ENCODE data around the gene AFF3.

AFF3 gene

DNA sequence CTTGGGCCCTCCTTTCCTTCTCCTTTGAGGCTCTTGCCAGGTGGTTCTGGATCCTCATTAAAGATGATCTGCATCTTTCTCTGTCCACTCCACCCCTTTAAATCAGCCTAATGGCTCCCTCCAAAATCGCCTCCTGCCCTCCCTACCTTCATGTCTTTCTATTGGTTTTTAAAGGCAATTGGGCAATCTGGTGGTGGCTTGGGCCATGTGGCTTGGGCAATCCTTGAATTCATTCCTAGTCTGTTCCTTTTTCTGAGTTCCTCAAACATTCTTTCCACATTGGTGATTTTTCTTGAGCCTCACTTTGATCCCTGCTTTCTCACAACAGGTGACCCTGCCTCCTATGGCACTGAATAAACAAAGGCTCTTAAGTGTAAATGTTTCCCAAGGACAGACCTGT lies 386.3 kb downstream of the AFF3 start:
- H3K27ac ChIP-seq (ENCODE audit: low read depth, low read length) = no peak overlapping the region
- H3K36me3 ChIP-seq (ENCODE audit: control insufficient read depth, low read length) = peaks cover 5% of the 10 kb centered on the region; the same call in 1 of the 2 replicates
- H3F3A ChIP-seq (ENCODE audit: control insufficient read depth, insufficient read depth) = no peaks in the 10 kb centered on the region
- no peaks in the 10 kb centered on the region for H3K9me2 ChIP-seq (replicated peaks; ENCODE audit: control insufficient read depth, low read length)
- no peak for TF ChIP-seq EZH2phosphoT487 (IDR thresholded peaks at IDR 0.05; ENCODE audit: borderline replicate concordance, low read length)
- TF ChIP-seq, protein P1, sequence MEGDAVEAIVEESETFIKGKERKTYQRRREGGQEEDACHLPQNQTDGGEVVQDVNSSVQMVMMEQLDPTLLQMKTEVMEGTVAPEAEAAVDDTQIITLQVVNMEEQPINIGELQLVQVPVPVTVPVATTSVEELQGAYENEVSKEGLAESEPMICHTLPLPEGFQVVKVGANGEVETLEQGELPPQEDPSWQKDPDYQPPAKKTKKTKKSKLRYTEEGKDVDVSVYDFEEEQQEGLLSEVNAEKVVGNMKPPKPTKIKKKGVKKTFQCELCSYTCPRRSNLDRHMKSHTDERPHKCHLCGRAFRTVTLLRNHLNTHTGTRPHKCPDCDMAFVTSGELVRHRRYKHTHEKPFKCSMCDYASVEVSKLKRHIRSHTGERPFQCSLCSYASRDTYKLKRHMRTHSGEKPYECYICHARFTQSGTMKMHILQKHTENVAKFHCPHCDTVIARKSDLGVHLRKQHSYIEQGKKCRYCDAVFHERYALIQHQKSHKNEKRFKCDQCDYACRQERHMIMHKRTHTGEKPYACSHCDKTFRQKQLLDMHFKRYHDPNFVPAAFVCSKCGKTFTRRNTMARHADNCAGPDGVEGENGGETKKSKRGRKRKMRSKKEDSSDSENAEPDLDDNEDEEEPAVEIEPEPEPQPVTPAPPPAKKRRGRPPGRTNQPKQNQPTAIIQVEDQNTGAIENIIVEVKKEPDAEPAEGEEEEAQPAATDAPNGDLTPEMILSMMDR (IDR thresholded peaks at IDR 0.05; ENCODE audit: low read depth, low read length, poor library complexity, severe bottlenecking) = no peak
- H4K20me1 ChIP-seq (ENCODE audit: control insufficient read depth, insufficient read depth, low read depth, low read length) = no peaks in the 10 kb centered on the region
- no peaks in the 10 kb centered on the region for H3K9me3 ChIP-seq (ENCODE audit: control insufficient read depth, insufficient read depth, low read length)
- no peak overlapping the region for H3K4me2 ChIP-seq (ENCODE audit: low read length)
- no peaks in the 10 kb centered on the region for H3K79me2 ChIP-seq (ENCODE audit: control insufficient read depth, low read length)
- H3K4me3 ChIP-seq (ENCODE audit: low read length) = no peak overlapping the region
- H3K27me3 ChIP-seq (ENCODE audit: control insufficient read depth, low read length) = no peaks in the 10 kb centered on the region
- H3K4me1 ChIP-seq (ENCODE audit: control insufficient read depth, low read length) = no peaks in the 10 kb centered on the region

DNA sequence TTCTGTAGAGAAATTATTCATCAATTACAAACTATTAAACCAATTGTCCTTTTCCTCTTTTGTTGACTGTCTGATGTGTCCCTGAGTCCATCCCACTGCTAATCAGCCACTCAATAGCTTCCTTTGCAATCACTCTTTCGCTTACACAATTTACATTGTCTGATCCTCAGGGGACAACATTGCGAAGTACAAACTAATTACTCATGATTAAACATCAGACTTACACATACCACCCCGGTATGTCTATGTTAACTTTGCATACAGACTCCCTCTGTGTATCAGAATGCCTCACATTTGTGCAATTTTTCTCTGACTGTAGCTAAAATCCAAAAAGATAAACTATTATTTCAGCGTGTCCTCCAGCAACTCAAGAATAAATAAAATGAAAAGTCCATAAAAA lies 388.2 kb downstream of the AFF3 start:
- TF ChIP-seq, protein P1 (IDR thresholded peaks at IDR 0.05; ENCODE audit: low read depth, low read length, poor library complexity, severe bottlenecking) = no peak
- TF ChIP-seq EZH2phosphoT487 (IDR thresholded peaks at IDR 0.05; ENCODE audit: borderline replicate concordance, low read length) = no peak
- no peak overlapping the region for H3K4me3 ChIP-seq (ENCODE audit: low read length)
- H3K27me3 ChIP-seq (ENCODE audit: control insufficient read depth, low read length) = no peaks in the 10 kb centered on the region
- no peaks in the 10 kb centered on the region for H3K4me1 ChIP-seq (ENCODE audit: control insufficient read depth, low read length)
- H3K9me2 ChIP-seq (replicated peaks; ENCODE audit: control insufficient read depth, low read length) = no peaks in the 10 kb centered on the region
- no peak overlapping the region for H3K27ac ChIP-seq (ENCODE audit: low read depth, low read length)
- no peak overlapping the region for H3K4me2 ChIP-seq (ENCODE audit: low read length)
- no peaks in the 10 kb centered on the region for H4K20me1 ChIP-seq (ENCODE audit: control insufficient read depth, insufficient read depth, low read depth, low read length)
- no peaks in the 10 kb centered on the region for H3K79me2 ChIP-seq (ENCODE audit: control insufficient read depth, low read length)
- no peaks in the 10 kb centered on the region for H3K9me3 ChIP-seq (ENCODE audit: control insufficient read depth, insufficient read depth, low read length)
- no peaks in the 10 kb centered on the region for H3F3A ChIP-seq (ENCODE audit: control insufficient read depth, insufficient read depth)
- H3K36me3 ChIP-seq (ENCODE audit: control insufficient read depth, low read length) = peaks cover 5% of the 10 kb centered on the region; the same call in 1 of the 2 replicates

DNA sequence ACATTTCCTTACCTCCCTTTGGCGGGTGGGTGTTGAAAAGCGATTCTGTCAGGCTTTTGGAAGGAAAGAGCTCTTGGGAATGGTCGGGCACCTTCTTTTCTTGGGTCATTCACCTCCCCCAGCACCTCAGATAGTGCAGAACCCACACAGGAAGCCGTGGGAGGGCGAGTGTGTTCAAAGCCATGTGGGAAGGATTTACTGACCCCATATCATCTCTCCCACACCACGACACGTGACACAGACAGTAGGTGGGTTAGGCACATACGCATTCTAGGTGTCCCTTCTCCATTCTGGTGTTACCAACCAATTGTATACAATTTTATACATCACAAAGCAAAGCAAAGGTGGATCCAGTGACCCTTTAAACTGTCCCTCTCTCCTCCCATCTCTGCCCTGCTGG lies 388.9 kb downstream of the AFF3 start:
- Histone ChIP-seq H3K9me3 (ENCODE audit: control insufficient read depth, insufficient read depth, low read length) (no peaks in the 10 kb centered on the region), H3K9me2 (replicated peaks; ENCODE audit: control insufficient read depth, low read length) (no peaks in the 10 kb centered on the region), H3K4me3 (ENCODE audit: low read length) (no peak overlapping the region), H3K27me3 (ENCODE audit: control insufficient read depth, low read length) (no peaks in the 10 kb centered on the region), H3K4me1 (ENCODE audit: control insufficient read depth, low read length) (no peaks in the 10 kb centered on the region), H3K36me3 (ENCODE audit: control insufficient read depth, low read length) (peaks cover 5% of the 10 kb centered on the region; the same call in 1 of the 2 replicates), H3K79me2 (ENCODE audit: control insufficient read depth, low read length) (no peaks in the 10 kb centered on the region), H3K27ac (ENCODE audit: low read depth, low read length) (no peak overlapping the region), H3F3A (ENCODE audit: control insufficient read depth, insufficient read depth) (no peaks in the 10 kb centered on the region), H3K4me2 (ENCODE audit: low read length) (no peak overlapping the region), H4K20me1 (ENCODE audit: control insufficient read depth, insufficient read depth, low read depth, low read length) (no peaks in the 10 kb centered on the region)
- TF ChIP-seq, protein P1 (IDR thresholded peaks at IDR 0.05; ENCODE audit: low read depth, low read length, poor library complexity, severe bottlenecking) = no peak
- no peak for TF ChIP-seq EZH2phosphoT487 (IDR thresholded peaks at IDR 0.05; ENCODE audit: borderline replicate concordance, low read length)
